Vagina (tissue), 2 donors: ENCODE data around the gene CD101. TPM values are rescaled to one million over a fixed set of nuclear protein-coding genes. Genes with fewer than 3 reads are reported as not detected.

Experiments used
- DNase-seq, 2 donors: peaks; one replicate each; pipeline ENCODE4 v3.0.0-alpha.2; 2017; ENCODE audit errors: extremely low spot score in 2 of 2
- H3K27ac ChIP-seq: fragments of 200-600 bp; sonication (generic); one replicate; pipeline ENCODE4 v1.5.1; 2019
- H3K27me3 ChIP-seq: fragments of 200-600 bp; sonication (generic); one replicate; pipeline ENCODE4 v1.5.1; 2019
- H3K36me3 ChIP-seq, 2 donors: fragments of 200-600 bp; sonication (generic); one replicate each; pipeline ENCODE4 v1.5.1; 2017 to 2019
- H3K4me1 ChIP-seq: fragments of 200-600 bp; sonication (generic); one replicate; pipeline ENCODE4 v1.5.1; 2019
- H3K4me3 ChIP-seq, 2 donors: fragments of 200-600 bp; sonication (generic); 1 replicate in 1 of 2; 2 replicates in 1 of 2; pipeline ENCODE4 v1.5.1; 2016 to 2019
- H3K9me3 ChIP-seq: fragments of 200-600 bp; sonication (generic); one replicate; pipeline ENCODE4 v1.5.1; 2019
- POLR2A ChIP-seq, 2 donors: fragments of 450-650 bp; IDR thresholded peaks; one replicate each; pipeline ENCODE4 v1.6.1; 2017; ENCODE audit warnings: antibody characterized with exemption in 2 of 2, mild to moderate bottlenecking in 2 of 2, moderate library complexity in 2 of 2
- POLR2AphosphoS5 ChIP-seq, 2 donors: sonication (generic); formaldehyde crosslinking; IDR thresholded peaks; one replicate each; pipeline ENCODE4 v1.9.0; 2017; ENCODE audit warnings: antibody characterized with exemption in 2 of 2, mild to moderate bottlenecking in 2 of 2, low read depth in 1 of 2; ENCODE audit not compliant: insufficient read depth in 1 of 2
- intact Hi-C: fragments of 100-400 bp; cut with DNase I; formaldehyde crosslinking; loops from one replicate; pipeline ENCODE4 v1.15.1; 2023
- total RNA-seq: library from RNA; depleted of rRNA; stranded (reverse); fragments of >200 nt; gene quantifications from one replicate; pipeline ENCODE4 v1.2.3, GENCODE V29; 2016
- TF ChIP-seq, protein P1 (sequence below), 3 experiments: fragments of 450-650 bp in 2 of 3; fragments of 200-600 bp in 1 of 3; sonication (generic) in 1 of 3; IDR thresholded peaks; one replicate each; pipeline ENCODE4 v1.5.1; 2017 to 2019; ENCODE audit warnings: antibody characterized with exemption in 3 of 3, mild to moderate bottlenecking in 2 of 3, moderate library complexity in 2 of 3

Gene CD101
- total RNA-seq, 1 donor from 2014 or later: 3.9 TPM

DNA sequence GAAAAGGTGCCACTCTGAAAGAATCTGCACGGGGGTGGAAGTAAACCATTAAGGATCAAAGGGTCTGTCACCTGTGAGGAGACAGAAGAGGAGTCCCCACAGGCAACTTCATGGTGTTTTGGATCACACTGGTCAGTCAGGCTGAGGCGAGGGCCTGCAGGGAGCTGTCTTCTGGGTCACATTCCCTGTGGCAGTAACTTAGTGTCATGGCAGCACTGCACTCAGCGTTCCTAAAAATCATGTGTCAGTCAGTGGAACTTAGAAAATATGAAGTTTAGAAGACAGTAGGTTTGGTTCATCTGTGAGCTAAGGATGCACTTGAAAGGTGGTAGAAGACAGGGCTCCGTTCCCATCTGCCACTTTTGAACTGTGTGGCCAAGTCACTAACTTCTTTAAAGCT lies 43.5 kb upstream of the CD101 start:
- no peaks in the 10 kb centered on the region for H3K36me3 ChIP-seq
- intact Hi-C loops: no loop called here
- TF ChIP-seq POLR2AphosphoS5 (IDR thresholded peaks at IDR 0.05; ENCODE audit: insufficient read depth in 1 of 2, low read depth in 1 of 2) (no peak), POLR2A (IDR thresholded peaks at IDR 0.05) (no peak)
- TF ChIP-seq, protein P1, sequence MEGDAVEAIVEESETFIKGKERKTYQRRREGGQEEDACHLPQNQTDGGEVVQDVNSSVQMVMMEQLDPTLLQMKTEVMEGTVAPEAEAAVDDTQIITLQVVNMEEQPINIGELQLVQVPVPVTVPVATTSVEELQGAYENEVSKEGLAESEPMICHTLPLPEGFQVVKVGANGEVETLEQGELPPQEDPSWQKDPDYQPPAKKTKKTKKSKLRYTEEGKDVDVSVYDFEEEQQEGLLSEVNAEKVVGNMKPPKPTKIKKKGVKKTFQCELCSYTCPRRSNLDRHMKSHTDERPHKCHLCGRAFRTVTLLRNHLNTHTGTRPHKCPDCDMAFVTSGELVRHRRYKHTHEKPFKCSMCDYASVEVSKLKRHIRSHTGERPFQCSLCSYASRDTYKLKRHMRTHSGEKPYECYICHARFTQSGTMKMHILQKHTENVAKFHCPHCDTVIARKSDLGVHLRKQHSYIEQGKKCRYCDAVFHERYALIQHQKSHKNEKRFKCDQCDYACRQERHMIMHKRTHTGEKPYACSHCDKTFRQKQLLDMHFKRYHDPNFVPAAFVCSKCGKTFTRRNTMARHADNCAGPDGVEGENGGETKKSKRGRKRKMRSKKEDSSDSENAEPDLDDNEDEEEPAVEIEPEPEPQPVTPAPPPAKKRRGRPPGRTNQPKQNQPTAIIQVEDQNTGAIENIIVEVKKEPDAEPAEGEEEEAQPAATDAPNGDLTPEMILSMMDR (IDR thresholded peaks at IDR 0.05): no peak
- no peaks in the 10 kb centered on the region for H3K27me3 ChIP-seq
- no peaks in the 10 kb centered on the region for H3K4me1 ChIP-seq
- H3K27ac ChIP-seq: no peak overlapping the region
- no peaks in the 10 kb centered on the region for H3K9me3 ChIP-seq
- H3K4me3 ChIP-seq: no peak overlapping the region
- DNase-seq: no peak

DNA sequence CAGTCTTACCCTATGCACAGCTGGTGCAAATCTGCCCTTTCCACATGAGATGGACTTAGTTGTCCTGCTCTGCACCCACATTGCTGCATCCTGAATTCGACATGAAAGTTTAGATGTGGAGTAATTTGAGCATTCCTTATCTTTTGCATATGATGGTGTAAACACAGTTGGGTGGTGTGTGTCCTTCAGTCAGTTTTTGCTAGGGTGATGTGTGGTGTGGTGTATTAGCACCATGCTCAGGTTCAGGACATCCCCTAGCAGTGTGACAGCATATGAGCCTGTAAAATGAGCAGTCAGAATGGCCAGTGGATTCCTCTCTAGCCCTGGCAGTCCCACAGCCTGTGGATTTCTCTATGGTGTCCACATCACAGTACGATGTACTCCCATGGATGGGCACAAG lies 42.6 kb upstream of the CD101 start:
- Histone ChIP-seq H3K36me3 (no peaks in the 10 kb centered on the region), H3K9me3 (no peaks in the 10 kb centered on the region), H3K4me1 (no peaks in the 10 kb centered on the region), H3K27ac (no peak overlapping the region), H3K4me3 (no peak overlapping the region), H3K27me3 (no peaks in the 10 kb centered on the region)
- DNase-seq: no peak
- intact Hi-C loops: no loop called here
- TF ChIP-seq, protein P1 (IDR thresholded peaks at IDR 0.05): no peak
- TF ChIP-seq POLR2AphosphoS5 (IDR thresholded peaks at IDR 0.05; ENCODE audit: insufficient read depth in 1 of 2, low read depth in 1 of 2) (no peak), POLR2A (IDR thresholded peaks at IDR 0.05) (no peak)

DNA sequence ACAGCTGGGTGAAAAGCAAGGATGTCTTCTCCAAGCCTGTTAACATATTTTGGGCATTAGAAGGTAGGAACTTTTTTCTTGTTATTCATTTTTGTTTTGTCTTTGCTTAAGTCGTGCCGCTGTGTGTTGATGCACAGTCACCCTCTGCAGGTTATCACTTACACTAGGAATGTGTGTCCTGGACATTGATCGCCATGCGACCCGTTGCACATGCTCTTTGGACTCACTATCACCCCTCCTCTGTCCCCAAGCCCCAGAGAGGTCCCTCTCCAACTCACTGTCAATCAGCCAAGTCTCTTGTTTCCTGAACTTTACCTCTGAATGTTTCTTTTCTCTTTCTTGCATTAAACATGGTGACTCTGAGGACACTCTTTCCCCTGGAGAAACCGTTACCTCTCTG lies 40.0 kb upstream of the CD101 start:
- peaks cover 0 to 18% of the 10 kb centered on the region in 2 donors for H3K36me3 ChIP-seq
- H3K9me3 ChIP-seq: no peaks in the 10 kb centered on the region
- H3K27ac ChIP-seq: no peak overlapping the region
- no peak overlapping the region for H3K4me3 ChIP-seq
- TF ChIP-seq, protein P1 (IDR thresholded peaks at IDR 0.05): no peak
- TF ChIP-seq POLR2AphosphoS5 (IDR thresholded peaks at IDR 0.05; ENCODE audit: insufficient read depth in 1 of 2, low read depth in 1 of 2) (no peak), POLR2A (IDR thresholded peaks at IDR 0.05) (no peak)
- H3K27me3 ChIP-seq: no peaks in the 10 kb centered on the region
- intact Hi-C loops: no loop called here
- peak in 1 of 2 donors; percentile 58 for DNase-seq
- no peaks in the 10 kb centered on the region for H3K4me1 ChIP-seq

DNA sequence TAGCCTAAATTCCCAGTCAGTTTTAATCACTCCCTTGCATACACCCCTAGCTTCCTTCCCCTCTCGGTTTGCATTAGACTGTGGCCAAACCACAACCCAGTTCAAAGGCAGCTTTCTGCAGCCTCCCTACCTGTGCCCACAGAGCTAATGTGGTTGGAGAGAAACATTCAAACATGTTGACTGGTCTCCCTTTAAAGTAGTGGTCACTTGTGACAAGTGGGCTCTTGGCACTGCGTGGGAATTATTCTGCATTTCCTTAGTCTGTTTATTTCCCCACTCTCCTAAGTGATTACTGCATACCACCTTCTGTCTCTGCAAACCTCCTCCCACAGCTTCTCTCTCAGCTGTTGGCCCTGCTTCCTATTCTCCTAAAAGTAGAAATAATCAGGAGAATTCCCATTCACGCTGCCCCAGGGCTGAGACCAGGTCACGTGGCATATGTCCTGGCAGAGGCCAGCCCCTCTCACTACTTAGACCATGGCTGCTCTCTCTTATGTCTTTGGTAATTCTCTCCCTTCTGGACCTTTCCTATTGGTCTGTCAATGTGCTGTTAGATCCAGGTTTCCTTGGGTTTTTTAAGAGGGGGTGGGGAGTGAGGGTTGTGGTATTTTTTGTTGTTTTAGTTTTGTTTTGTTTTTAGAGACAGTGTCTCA lies 38.4 kb upstream of the CD101 start:
- TF ChIP-seq, protein P1 (IDR thresholded peaks at IDR 0.05): no peak
- TF ChIP-seq POLR2AphosphoS5 (IDR thresholded peaks at IDR 0.05; ENCODE audit: insufficient read depth in 1 of 2, low read depth in 1 of 2) (no peak), POLR2A (IDR thresholded peaks at IDR 0.05) (no peak)
- Histone ChIP-seq H3K36me3 (peaks cover 0 to 18% of the 10 kb centered on the region in 2 donors), H3K27ac (no peak overlapping the region), H3K27me3 (no peaks in the 10 kb centered on the region), H3K9me3 (no peaks in the 10 kb centered on the region), H3K4me3 (no peak overlapping the region), H3K4me1 (no peaks in the 10 kb centered on the region)
- DNase-seq: peak in 1 of 2 donors; percentile 54
- intact Hi-C loops: no loop called here

DNA sequence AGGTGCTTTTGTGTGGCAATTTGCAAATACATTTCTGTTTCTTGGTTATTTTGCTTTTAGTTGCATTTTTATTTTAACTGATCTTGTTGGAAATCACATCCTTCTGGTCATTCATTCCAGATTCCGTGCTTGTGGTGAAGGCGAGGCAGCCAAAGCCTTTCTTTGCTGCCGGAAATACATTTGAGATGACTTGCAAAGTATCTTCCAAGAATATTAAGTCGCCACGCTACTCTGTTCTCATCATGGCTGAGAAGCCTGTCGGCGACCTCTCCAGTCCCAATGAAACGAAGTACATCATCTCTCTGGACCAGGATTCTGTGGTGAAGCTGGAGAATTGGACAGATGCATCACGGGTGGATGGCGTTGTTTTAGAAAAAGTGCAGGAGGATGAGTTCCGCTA lies 34.8 kb upstream of the CD101 start:
- intact Hi-C loops: no loop called here
- no peak for TF ChIP-seq POLR2A (IDR thresholded peaks at IDR 0.05)
- TF ChIP-seq POLR2AphosphoS5 (IDR thresholded peaks at IDR 0.05; ENCODE audit: insufficient read depth in 1 of 2, low read depth in 1 of 2): no peak
- TF ChIP-seq, protein P1 (IDR thresholded peaks at IDR 0.05): no peak
- Histone ChIP-seq H3K27ac (no peak overlapping the region), H3K4me1 (no peaks in the 10 kb centered on the region), H3K9me3 (no peaks in the 10 kb centered on the region), H3K4me3 (no peak overlapping the region), H3K36me3 (peaks cover 0 to 18% of the 10 kb centered on the region in 2 donors), H3K27me3 (no peaks in the 10 kb centered on the region)
- DNase-seq: no peak
